AG04449 (cell line): ENCODE results near the gene ATG16L2.

Experiments used
- CTCF ChIA-PET: fragments of 350-600 bp; formaldehyde crosslinking; extraction: SDS; loops from one replicate; lab custom pipeline; 2021; ENCODE audit warnings: antibody characterized with exemption; lab: Yijun Ruan, JAX
- POLR2A ChIA-PET: fragments of 400-600, 350-600 bp; formaldehyde crosslinking; extraction: SDS; loops from one replicate; lab custom pipeline; 2020; ENCODE audit warnings: antibody characterized with exemption, inconsistent platforms; lab: Yijun Ruan, JAX
- DNase-seq: peaks from one replicate; pipeline ENCODE4 v3.0.0-alpha.2; 2010; ENCODE audit warnings: low read depth, low spot score
- H3K4me3 ChIP-seq: 2 replicates; pipeline ENCODE4 v1.5.1; 2011; ENCODE audit warnings: low read depth, mild to moderate bottlenecking, control low read depth, low read length
- CTCF ChIP-seq: IDR thresholded peaks from one replicate; pipeline ENCODE4 v1.5.1; 2011; ENCODE audit warnings: mild to moderate bottlenecking, moderate library complexity, low read length, control low read depth, inconsistent platforms; ENCODE audit not compliant: insufficient read depth; ENCODE audit errors: missing control alignments

The ATG16L2 gene

GRCh38 chr11:72778535-72779494, 35.4 kb upstream of the ATG16L2 start:
- CTCF ChIA-PET, result interaction anchor here (1.4 to 2.2 kb wide), 3 partner anchors 14 to 55 kb away, joined by 3 to 10 read pairs (median 3); no protein-coding TSS in a partner anchor
- no peak overlapping the region for H3K4me3 ChIP-seq
- no peak for TF ChIP-seq CTCF
- no peak for DNase-seq
- POLR2A ChIA-PET, result no interaction called here

- ChIA-PET CTCF (interaction anchor here (1.4 to 2.2 kb wide), 2 partner anchors 13 to 34 kb away, joined by 3 to 10 read pairs; no protein-coding TSS in a partner anchor), POLR2A (no interaction called here)
- H3K4me3 ChIP-seq, result no peak overlapping the region
- no peak for TF ChIP-seq CTCF
- no peak for DNase-seq
Observed at GRCh38 chr11:72779495-72780128, 34.6 kb upstream of the ATG16L2 start.

GRCh38 chr11:72780296-72781062, 33.7 kb upstream of the ATG16L2 start:
- ChIA-PET POLR2A (no interaction called here), CTCF (interaction anchor here (1.1 to 2.5 kb wide), 4 partner anchors 7 to 33 kb away, joined by 4 to 10 read pairs (median 6); no protein-coding TSS in a partner anchor)
- DNase-seq, result no peak
- TF ChIP-seq CTCF, result no peak
- peak overlapping the region; percentile 53 for H3K4me3 ChIP-seq

GRCh38 chr11:72781063-72781312, 33.2 kb upstream of the ATG16L2 start:
- ChIA-PET POLR2A (no interaction called here), CTCF (interaction anchor here (1.1 to 2.5 kb wide), 3 partner anchors 8 to 32 kb away, joined by 4 to 8 read pairs (median 5); no protein-coding TSS in a partner anchor)
- TF ChIP-seq CTCF, result no peak
- H3K4me3 ChIP-seq, result peak overlapping the region; percentile 53
- no peak for DNase-seq

DNA sequence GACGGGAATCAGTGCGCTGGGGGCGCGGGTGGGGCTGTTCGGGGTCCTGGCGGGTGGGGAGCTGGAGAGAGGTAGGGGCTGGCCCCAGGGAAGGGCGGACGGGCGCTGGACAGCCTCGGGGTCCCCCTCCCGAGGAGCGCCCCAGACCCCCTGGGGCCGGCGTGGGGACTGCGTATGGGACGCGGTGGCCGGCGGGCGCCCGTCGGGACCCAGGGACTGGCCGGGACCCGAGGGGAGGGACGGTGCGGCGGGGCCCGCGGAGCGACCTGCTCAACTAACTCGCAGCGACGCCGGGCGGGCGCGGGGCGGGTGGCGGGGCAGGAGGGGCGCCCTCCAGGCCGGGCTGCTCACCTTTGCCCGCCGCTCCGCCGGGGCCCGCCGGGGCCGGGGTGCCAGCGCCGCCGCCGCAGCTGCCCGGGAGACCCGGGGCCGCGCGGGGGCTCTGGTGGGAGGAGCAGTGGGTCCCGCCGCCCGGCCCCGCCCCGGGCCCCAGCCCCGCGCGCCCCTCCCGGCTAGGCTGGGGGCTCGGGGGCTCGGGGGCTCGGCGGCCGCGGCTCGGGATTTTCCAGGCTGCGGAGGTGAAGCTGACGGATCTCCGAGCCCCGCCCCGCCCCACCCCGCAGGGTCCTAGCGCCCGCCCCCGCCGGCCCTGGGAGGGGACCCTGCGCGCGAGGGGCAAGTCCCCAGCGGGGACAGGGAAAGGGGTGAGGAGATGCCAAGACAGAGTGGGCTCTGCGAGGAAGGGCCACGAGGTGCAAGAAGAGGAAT, 32.7 kb upstream of the ATG16L2 start:
- DNase-seq, result no peak
- peak overlapping the region; percentile 53 for H3K4me3 ChIP-seq
- ChIA-PET CTCF (interaction anchor here (1.1 to 2.5 kb wide), 5 partner anchors 8 to 56 kb away, joined by 4 to 23 read pairs (median 8); partner anchors contain the start of gene STARD10), POLR2A (no interaction called here)
- no peak for TF ChIP-seq CTCF
